IPS-20b (cell line): ENCODE results near the gene BMF.
"Not testable (repeated sequence)": the region's sequence is repeated elsewhere in the genome, so short reads cannot be mapped to it uniquely, and the experiment has no call there.

Experiments
- H3K27ac ChIP-seq: one replicate; pipeline ENCODE4 v1.5.1; 2013; ENCODE audit warnings: low read length
- H3K27me3 ChIP-seq: 2 replicates; pipeline ENCODE4 v1.6.1; 2013; ENCODE audit warnings: mild to moderate bottlenecking, low read length, inconsistent platforms; ENCODE audit not compliant: insufficient read depth
- H3K36me3 ChIP-seq: 2 replicates; pipeline ENCODE4 v1.6.1; 2013; ENCODE audit warnings: low read depth, mild to moderate bottlenecking, inconsistent platforms, low read length, moderate library complexity; ENCODE audit not compliant: insufficient read depth
- H3K4me1 ChIP-seq: 2 replicates; pipeline ENCODE4 v1.6.1; 2013; ENCODE audit warnings: mild to moderate bottlenecking, control low read depth, inconsistent platforms, low read length, moderate library complexity; ENCODE audit not compliant: insufficient read depth
- H3K4me3 ChIP-seq: 2 replicates; pipeline ENCODE4 v1.5.1; 2013; ENCODE audit warnings: mild to moderate bottlenecking, low read length, inconsistent platforms
- H3K9ac ChIP-seq: 2 replicates; pipeline ENCODE4 v1.6.1; 2013; ENCODE audit warnings: low read depth, mild to moderate bottlenecking, inconsistent platforms, low read length, moderate library complexity
- H3K9me3 ChIP-seq: 2 replicates; pipeline ENCODE4 v1.6.1; 2013; ENCODE audit warnings: mild to moderate bottlenecking, low read depth, low read length, inconsistent platforms; ENCODE audit not compliant: insufficient read depth

BMF gene

GRCh38 chr15:40137303-40138200, 28.9 kb upstream of the BMF start:
- Histone ChIP-seq H3K9me3 (no peaks in the 10 kb centered on the region), H3K4me3 (no peak overlapping the region), H3K4me1 (no peaks in the 10 kb centered on the region), H3K27me3 (no peaks in the 10 kb centered on the region), H3K27ac (no peak overlapping the region), H3K9ac (no peak overlapping the region), H3K36me3 (no peaks in the 10 kb centered on the region)

GRCh38 chr15:40136470-40137302, 28.0 kb upstream of the BMF start:
- Histone ChIP-seq H3K9ac (no peak overlapping the region), H3K9me3 (no peaks in the 10 kb centered on the region), H3K4me1 (no peaks in the 10 kb centered on the region), H3K36me3 (no peaks in the 10 kb centered on the region), H3K27me3 (no peaks in the 10 kb centered on the region), H3K4me3 (no peak overlapping the region), H3K27ac (no peak overlapping the region)

GRCh38 chr15:40135846-40136450, 27.3 kb upstream of the BMF start:
- not testable (repeated sequence) for H3K9me3 ChIP-seq

GRCh38 chr15:40134885-40135284, 26.2 kb upstream of the BMF start:
- H3K9ac ChIP-seq = no peak overlapping the region
- H3K27ac ChIP-seq = no peak overlapping the region
- no peaks in the 10 kb centered on the region for H3K27me3 ChIP-seq
- no peaks in the 10 kb centered on the region for H3K4me1 ChIP-seq
- H3K36me3 ChIP-seq = no peaks in the 10 kb centered on the region
- no peaks in the 10 kb centered on the region for H3K9me3 ChIP-seq
- H3K4me3 ChIP-seq = no peak overlapping the region

More at GRCh38 chr15:40135846-40136450, 27.3 kb upstream of the BMF start:
- not testable (repeated sequence) for H3K4me1 ChIP-seq, H3K36me3 ChIP-seq, H3K9ac ChIP-seq, H3K27ac ChIP-seq, H3K4me3 ChIP-seq, H3K27me3 ChIP-seq

- H3K9me3 ChIP-seq = no peaks in the 10 kb centered on the region
- H3K4me1 ChIP-seq = no peaks in the 10 kb centered on the region
- H3K27me3 ChIP-seq = no peaks in the 10 kb centered on the region
- no peaks in the 10 kb centered on the region for H3K36me3 ChIP-seq
- no peak overlapping the region for H3K27ac ChIP-seq
- H3K9ac ChIP-seq = no peak overlapping the region
- no peak overlapping the region for H3K4me3 ChIP-seq
Observed at GRCh38 chr15:40133544-40133943, 24.9 kb upstream of the BMF start.

- Histone ChIP-seq H3K9me3 (no peaks in the 10 kb centered on the region), H3K4me3 (no peak overlapping the region), H3K36me3 (no peaks in the 10 kb centered on the region), H3K9ac (no peak overlapping the region), H3K27me3 (peaks cover 8% of the 10 kb centered on the region; the same call in 1 of the 2 replicates), H3K4me1 (no peaks in the 10 kb centered on the region), H3K27ac (no peak overlapping the region)
Observed at GRCh38 chr15:40130799-40131502, 22.3 kb upstream of the BMF start.

- Histone ChIP-seq H3K27ac (no peak overlapping the region), H3K4me1 (0 out of 2 replicates have a peak, but pooled peaks cover 5% of the 10 kb centered on the region), H3K4me3 (no peak overlapping the region), H3K27me3 (peaks cover 8% of the 10 kb centered on the region; the same call in 1 of the 2 replicates), H3K9me3 (no peaks in the 10 kb centered on the region), H3K9ac (no peak overlapping the region), H3K36me3 (no peaks in the 10 kb centered on the region)
Observed at GRCh38 chr15:40130118-40130517, 21.4 kb upstream of the BMF start.

- peaks cover 8% of the 10 kb centered on the region; the same call in 1 of the 2 replicates for H3K27me3 ChIP-seq
- H3K9me3 ChIP-seq = no peaks in the 10 kb centered on the region
- 0 out of 2 replicates have a peak, but pooled peaks cover 5% of the 10 kb centered on the region for H3K4me1 ChIP-seq
- H3K9ac ChIP-seq = no peak overlapping the region
- H3K27ac ChIP-seq = no peak overlapping the region
- no peaks in the 10 kb centered on the region for H3K36me3 ChIP-seq
- no peak overlapping the region for H3K4me3 ChIP-seq
Observed at GRCh38 chr15:40128766-40129660, 20.3 kb upstream of the BMF start.

GRCh38 chr15:40125950-40126349, 17.3 kb upstream of the BMF start:
- Histone ChIP-seq H3K27ac (no peak overlapping the region), H3K27me3 (peaks cover 8% of the 10 kb centered on the region; the same call in 1 of the 2 replicates), H3K36me3 (no peaks in the 10 kb centered on the region), H3K4me3 (no peak overlapping the region), H3K9me3 (no peaks in the 10 kb centered on the region), H3K4me1 (peaks cover 8% of the 10 kb centered on the region; the same call in 1 of the 2 replicates), H3K9ac (no peak overlapping the region)

- not testable (repeated sequence) for H3K9me3 ChIP-seq, H3K27me3 ChIP-seq, H3K4me1 ChIP-seq, H3K27ac ChIP-seq, H3K9ac ChIP-seq, H3K36me3 ChIP-seq
- peak overlapping the region; percentile 18 for H3K4me3 ChIP-seq
Observed at GRCh38 chr15:40124807-40125285, 16.2 kb upstream of the BMF start.
